OCI-LY3 (cell line): ENCODE data around the gene ASB13.

Experiments used
- H2AFZ ChIP-seq: fragments of 200-600, 300-600 bp; shearing (Covaris generic); 2 replicates; pipeline ENCODE4 v1.6.0; 2014; ENCODE audit warnings: antibody characterized with exemption, low read depth, low read length
- H3K27ac ChIP-seq: fragments of 200-600, 300-600 bp; sonication (generic); 2 replicates; pipeline ENCODE4 v1.5.1; 2014; ENCODE audit warnings: mild to moderate bottlenecking, low read length, moderate library complexity, mixed read lengths
- H3K27me3 ChIP-seq: fragments of 200-600, 300-600 bp; sonication (generic); 2 replicates; pipeline ENCODE4 v1.6.1; 2014; ENCODE audit warnings: low read depth, low read length, mixed read lengths
- H3K36me3 ChIP-seq: fragments of 200-600, 300-600 bp; sonication (generic); replicated peaks from 2 replicates; pipeline ENCODE3; 2014; ENCODE audit warnings: low read depth, low read length, mixed read lengths
- H3K4me1 ChIP-seq: fragments of 300-600, 200-600 bp; sonication (generic); 2 replicates; pipeline ENCODE4 v1.6.1; 2014; ENCODE audit warnings: low read length, mixed read lengths
- H3K4me2 ChIP-seq: fragments of 200-600, 300-600 bp; sonication (generic); 2 replicates; pipeline ENCODE4 v1.6.1; 2014; ENCODE audit warnings: low read length, mixed read lengths
- H3K4me3 ChIP-seq: fragments of 300-600, 200-600 bp; sonication (generic); 2 replicates; pipeline ENCODE4 v1.5.1; 2014; ENCODE audit warnings: antibody characterized with exemption, mild to moderate bottlenecking, low read length, moderate library complexity
- H3K79me2 ChIP-seq: fragments of 300-600, 200-600 bp; shearing (Covaris generic); 2 replicates; pipeline ENCODE4 v1.6.1; 2014; ENCODE audit warnings: mild to moderate bottlenecking, low read length, mixed read lengths
- H3K9ac ChIP-seq: fragments of 300-600, 200-600 bp; shearing (Covaris generic); 2 replicates; pipeline ENCODE4 v1.6.0; 2014; ENCODE audit warnings: mild to moderate bottlenecking, low read length, moderate library complexity
- H3K9me3 ChIP-seq: fragments of 200-600, 300-600 bp; shearing (Covaris generic); 2 replicates; pipeline ENCODE4 v1.6.1; 2014; ENCODE audit warnings: low read length, mixed read lengths; ENCODE audit not compliant: insufficient read depth
- H4K20me1 ChIP-seq: fragments of 200-600, 300-600 bp; sonication (generic); 2 replicates; pipeline ENCODE4 v1.6.1; 2016; ENCODE audit warnings: low read length, mixed read lengths; ENCODE audit not compliant: insufficient read depth
- EZH2phosphoT487 ChIP-seq: fragments of 200-600 bp; shearing (Covaris generic); IDR thresholded peaks from 2 replicates; pipeline ENCODE4 v1.6.1; 2018; ENCODE audit warnings: antibody characterized with exemption, mixed run types, low read depth
- TF ChIP-seq, protein P1 (sequence below): fragments of 200-600, 300-600 bp; sonication (generic); IDR thresholded peaks from 2 replicates; pipeline ENCODE4 v1.5.1; 2014; ENCODE audit warnings: antibody characterized with exemption, low read length, low read depth

The ASB13 gene

DNA sequence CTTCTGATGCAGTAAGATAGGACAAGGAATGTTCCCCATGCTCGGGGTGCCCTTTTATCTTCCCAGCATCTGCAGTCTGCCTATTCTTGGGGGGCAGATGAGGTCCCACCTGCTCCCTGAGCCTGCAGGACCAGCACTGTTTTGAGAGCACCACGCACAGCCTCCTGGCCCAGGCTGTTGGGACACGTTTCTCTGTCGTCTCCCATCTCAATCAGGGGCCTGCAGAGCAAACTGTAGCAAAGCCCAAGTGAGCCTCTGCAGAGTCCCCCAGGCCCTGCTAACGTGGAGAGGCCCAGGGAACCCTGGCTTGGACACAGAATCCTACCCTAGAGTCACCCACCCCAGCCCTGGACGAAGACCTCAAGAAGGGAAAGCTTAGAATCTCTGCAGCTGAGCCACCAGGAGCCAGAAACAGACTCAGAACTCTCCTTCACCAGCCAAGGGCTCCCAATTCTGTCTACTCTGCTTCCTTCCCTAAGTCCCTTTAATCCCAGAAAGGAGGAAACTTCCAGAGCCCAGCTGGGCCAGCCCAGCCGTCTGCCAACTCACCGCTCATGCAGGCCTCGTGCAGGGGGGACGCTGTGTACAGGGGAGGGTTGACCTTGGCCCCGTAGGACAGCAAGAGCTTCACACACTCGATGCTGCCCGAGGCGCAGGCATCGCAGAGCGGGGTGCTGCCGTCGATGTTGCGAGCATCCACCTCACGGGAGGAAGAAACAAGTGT is 15.6 kb downstream of the ASB13 start:
- TF ChIP-seq EZH2phosphoT487: no peak
- TF ChIP-seq, protein P1, sequence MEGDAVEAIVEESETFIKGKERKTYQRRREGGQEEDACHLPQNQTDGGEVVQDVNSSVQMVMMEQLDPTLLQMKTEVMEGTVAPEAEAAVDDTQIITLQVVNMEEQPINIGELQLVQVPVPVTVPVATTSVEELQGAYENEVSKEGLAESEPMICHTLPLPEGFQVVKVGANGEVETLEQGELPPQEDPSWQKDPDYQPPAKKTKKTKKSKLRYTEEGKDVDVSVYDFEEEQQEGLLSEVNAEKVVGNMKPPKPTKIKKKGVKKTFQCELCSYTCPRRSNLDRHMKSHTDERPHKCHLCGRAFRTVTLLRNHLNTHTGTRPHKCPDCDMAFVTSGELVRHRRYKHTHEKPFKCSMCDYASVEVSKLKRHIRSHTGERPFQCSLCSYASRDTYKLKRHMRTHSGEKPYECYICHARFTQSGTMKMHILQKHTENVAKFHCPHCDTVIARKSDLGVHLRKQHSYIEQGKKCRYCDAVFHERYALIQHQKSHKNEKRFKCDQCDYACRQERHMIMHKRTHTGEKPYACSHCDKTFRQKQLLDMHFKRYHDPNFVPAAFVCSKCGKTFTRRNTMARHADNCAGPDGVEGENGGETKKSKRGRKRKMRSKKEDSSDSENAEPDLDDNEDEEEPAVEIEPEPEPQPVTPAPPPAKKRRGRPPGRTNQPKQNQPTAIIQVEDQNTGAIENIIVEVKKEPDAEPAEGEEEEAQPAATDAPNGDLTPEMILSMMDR: no peak
- no peaks in the 10 kb centered on the region for H3K4me1 ChIP-seq
- H3K4me2 ChIP-seq: no peak overlapping the region
- H3K36me3 ChIP-seq: no peaks in the 10 kb centered on the region
- H2AFZ ChIP-seq: no peak overlapping the region
- no peaks in the 10 kb centered on the region for H3K9me3 ChIP-seq
- no peaks in the 10 kb centered on the region for H3K27me3 ChIP-seq
- no peaks in the 10 kb centered on the region for H4K20me1 ChIP-seq
- H3K79me2 ChIP-seq: no peaks in the 10 kb centered on the region
- no peak overlapping the region for H3K4me3 ChIP-seq
- H3K9ac ChIP-seq: no peak overlapping the region
- no peak overlapping the region for H3K27ac ChIP-seq

- no peak overlapping the region for H3K4me2 ChIP-seq
- no peak overlapping the region for H2AFZ ChIP-seq
- H3K4me1 ChIP-seq: no peaks in the 10 kb centered on the region
- H3K9me3 ChIP-seq: no peaks in the 10 kb centered on the region
- H3K79me2 ChIP-seq: no peaks in the 10 kb centered on the region
- no peak overlapping the region for H3K4me3 ChIP-seq
- H3K9ac ChIP-seq: no peak overlapping the region
- TF ChIP-seq EZH2phosphoT487: no peak
- TF ChIP-seq, protein P1: no peak
- no peaks in the 10 kb centered on the region for H3K27me3 ChIP-seq
- H3K36me3 ChIP-seq: no peaks in the 10 kb centered on the region
- H4K20me1 ChIP-seq: no peaks in the 10 kb centered on the region
- no peak overlapping the region for H3K27ac ChIP-seq
Measured at GRCh38 chr10:5649746-5650145, 16.6 kb downstream of the ASB13 start.

DNA sequence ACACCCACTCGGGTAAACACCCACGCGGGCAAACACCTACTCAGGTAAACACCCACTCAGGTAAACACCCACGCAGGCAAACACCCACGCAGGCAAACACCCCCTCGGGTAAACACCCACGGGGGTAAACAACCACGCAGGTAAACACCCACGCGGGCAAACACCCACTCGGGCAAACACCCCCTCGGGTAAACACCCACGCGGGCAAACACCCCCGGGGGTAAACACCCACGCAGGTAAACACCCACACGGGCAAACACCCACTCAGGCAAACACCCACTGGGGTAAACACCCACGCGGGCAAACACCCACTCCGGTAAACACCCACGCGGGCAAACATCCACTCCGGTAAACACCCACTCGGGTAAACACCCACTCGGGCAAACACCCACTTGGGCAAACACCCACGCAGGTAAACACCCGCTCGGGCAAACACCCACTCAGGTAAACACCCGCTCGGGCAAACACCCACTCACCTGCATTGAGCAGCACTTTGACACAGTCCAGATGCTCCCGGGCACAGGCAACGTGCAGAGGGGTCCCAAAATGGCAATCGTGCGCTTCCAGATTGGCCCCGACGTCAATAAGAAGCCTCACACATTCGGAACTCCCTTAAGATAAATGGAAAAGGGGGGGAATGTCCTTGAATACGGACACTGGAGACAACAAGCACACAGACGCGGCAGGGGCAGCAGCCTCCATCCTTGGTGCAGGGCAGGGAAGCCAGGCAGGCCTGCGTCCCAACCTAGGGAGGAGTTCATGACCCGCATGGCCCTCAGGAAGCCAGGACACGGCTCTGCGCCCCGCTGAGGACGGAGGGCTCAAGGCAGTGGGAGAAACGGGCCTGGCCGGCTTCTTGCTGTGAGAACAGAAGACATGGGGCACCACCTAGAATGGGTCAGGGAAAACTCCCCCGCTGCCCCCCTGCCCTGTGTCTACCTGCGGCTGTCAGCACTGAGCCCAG is 17.6 kb downstream of the ASB13 start:
- Histone ChIP-seq H3K36me3 (no peaks in the 10 kb centered on the region), H4K20me1 (no peaks in the 10 kb centered on the region), H3K4me1 (no peaks in the 10 kb centered on the region), H3K27me3 (no peaks in the 10 kb centered on the region), H3K9me3 (no peaks in the 10 kb centered on the region), H3K9ac (no peak overlapping the region), H3K4me2 (no peak overlapping the region), H3K4me3 (no peak overlapping the region), H3K79me2 (no peaks in the 10 kb centered on the region), H2AFZ (no peak overlapping the region), H3K27ac (no peak overlapping the region)
- TF ChIP-seq, protein P1: no peak
- no peak for TF ChIP-seq EZH2phosphoT487
